Tibial nerve (tissue), 4 donors: ENCODE data around the gene P3R3URF. TPM values are rescaled to one million over a fixed set of nuclear protein-coding genes. Genes with fewer than 3 reads are reported as not detected.

Experiments
- DNase-seq, 2 donors: peaks; one replicate each; pipeline ENCODE4 v3.0.0-alpha.2; 2019; ENCODE audit warnings: low spot score in 2 of 2
- H3K27ac ChIP-seq, 4 donors: fragments of 200-600 bp; sonication (generic) in 3 of 4; one replicate each; pipeline ENCODE4 v1.5.1; 2017 to 2019; ENCODE audit warnings: mild to moderate bottlenecking in 1 of 4
- H3K27me3 ChIP-seq, 2 donors: fragments of 200-600 bp; sonication (generic) in 1 of 2; one replicate each; pipeline versions ENCODE4 v1.5.1 to v1.6.0; 2017 to 2019
- H3K36me3 ChIP-seq, 3 donors: fragments of 200-600 bp; sonication (generic); one replicate each; pipeline ENCODE4 v1.5.1; 2018 to 2019
- H3K4me1 ChIP-seq, 4 donors: fragments of 200-600 bp; sonication (generic) in 3 of 4; one replicate each; pipeline ENCODE4 v1.5.1; 2017 to 2019
- H3K4me3 ChIP-seq, 4 donors: fragments of 200-600 bp; sonication (generic) in 3 of 4; one replicate each; pipeline ENCODE4 v1.5.1; 2017 to 2019; ENCODE audit warnings: mild to moderate bottlenecking in 1 of 4, moderate library complexity in 1 of 4
- H3K9me3 ChIP-seq, 4 donors: fragments of 200-600 bp; sonication (generic) in 3 of 4; one replicate each; pipeline ENCODE4 v1.5.1; 2017 to 2019
- CTCF ChIP-seq, 5 experiments: fragments of 200-600 bp in 3 of 5; fragments of 450-650 bp in 2 of 5; sonication (generic) in 3 of 5; IDR thresholded peaks; one replicate each; pipeline ENCODE4 v1.5.1; 2016 to 2019; ENCODE audit warnings: antibody characterized with exemption in 5 of 5, mild to moderate bottlenecking in 3 of 5, moderate library complexity in 2 of 5
- EP300 ChIP-seq, 2 donors: sonication (generic); formaldehyde crosslinking; IDR thresholded peaks; one replicate each; pipeline ENCODE4 v1.6.1; 2017; ENCODE audit warnings: antibody characterized with exemption in 2 of 2, mild to moderate bottlenecking in 1 of 2
- POLR2A ChIP-seq, 2 donors: fragments of 450-650 bp; IDR thresholded peaks; one replicate each; pipeline ENCODE4 v1.6.1; 2017; ENCODE audit warnings: antibody characterized with exemption in 2 of 2, mild to moderate bottlenecking in 2 of 2, moderate library complexity in 2 of 2
- WGBS, 2 donors: methylation state at CpG; one replicate each; pipeline ENCODE4 v1.1.5; 2018; 5-methylcytosine and 5-hydroxymethylcytosine counted together
- total RNA-seq, 4 donors: library from RNA; depleted of rRNA; stranded (reverse); fragments of >200 nt; gene quantifications; one replicate each; pipeline ENCODE4 v1.1.0, GENCODE V29; 2016

Gene P3R3URF
- total RNA-seq, 4 donors from 2014 or later: not detected

DNA sequence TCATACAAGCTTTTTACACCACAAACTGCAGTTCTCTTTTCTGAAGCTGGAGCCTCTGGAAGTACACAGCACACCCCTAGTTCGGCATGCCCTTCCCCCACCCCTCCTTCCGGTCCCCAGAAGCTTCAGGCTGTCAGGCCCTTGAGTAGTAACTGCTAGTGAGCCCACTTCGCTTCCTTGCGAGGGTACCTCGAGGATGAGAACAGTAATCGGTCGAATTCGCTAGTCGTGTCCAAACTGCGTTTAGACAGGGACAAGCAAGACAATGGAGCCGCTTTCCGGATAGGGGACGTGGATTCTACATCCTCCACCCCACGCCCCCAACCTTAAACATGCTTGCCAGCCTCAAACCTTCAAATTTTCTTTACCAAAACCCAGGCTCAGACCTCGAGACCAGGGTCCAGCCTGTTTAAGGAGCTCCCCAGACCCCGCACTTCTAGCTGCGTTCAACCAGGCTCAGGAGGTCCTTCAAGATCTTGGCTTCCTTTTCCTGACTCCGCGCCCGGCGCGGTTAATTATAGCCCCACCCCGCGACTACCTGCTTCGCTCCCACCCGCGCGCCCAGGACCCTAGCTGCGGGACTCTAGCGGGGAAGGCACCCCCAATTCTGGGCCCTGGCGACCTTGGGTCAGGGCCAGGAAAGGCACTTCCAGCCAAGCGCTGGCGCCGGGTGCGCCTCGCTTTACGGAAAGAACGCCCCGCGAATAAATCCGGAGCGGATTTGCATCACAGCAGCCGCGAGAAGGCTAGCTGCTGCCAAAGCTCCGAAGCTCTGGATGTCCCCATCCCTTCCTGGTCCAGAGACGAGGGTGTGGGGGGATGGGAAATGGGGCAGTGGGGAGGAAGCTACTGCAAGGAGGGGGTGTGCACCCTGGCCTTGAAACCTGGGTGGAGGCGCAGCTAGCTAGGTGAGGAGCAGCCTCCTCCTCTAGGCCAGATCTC is 9.5 kb downstream of the P3R3URF start:
- peak overlapping the region in 2 of 4 donors; percentile 57 to 65 for H3K27ac ChIP-seq
- H3K4me3 ChIP-seq: peak overlapping the region; percentile 9 to 52 (median 44)
- TF ChIP-seq CTCF (IDR thresholded peaks at IDR 0.05) (no peak), EP300 (IDR thresholded peaks at IDR 0.05) (peak; percentile 35 to 40)
- no peaks in the 10 kb centered on the region for H3K36me3 ChIP-seq
- H3K27me3 ChIP-seq: peaks cover 0 to 16% of the 10 kb centered on the region in 2 donors
- H3K4me1 ChIP-seq: peaks cover 0 to 13% (median 0%) of the 10 kb centered on the region in 4 donors
- DNase-seq: no peak
- no peaks in the 10 kb centered on the region for H3K9me3 ChIP-seq
- 13 to 17% methylated on average over 46 to 47 of the region's 47 CpGs for WGBS, 2 donors

DNA sequence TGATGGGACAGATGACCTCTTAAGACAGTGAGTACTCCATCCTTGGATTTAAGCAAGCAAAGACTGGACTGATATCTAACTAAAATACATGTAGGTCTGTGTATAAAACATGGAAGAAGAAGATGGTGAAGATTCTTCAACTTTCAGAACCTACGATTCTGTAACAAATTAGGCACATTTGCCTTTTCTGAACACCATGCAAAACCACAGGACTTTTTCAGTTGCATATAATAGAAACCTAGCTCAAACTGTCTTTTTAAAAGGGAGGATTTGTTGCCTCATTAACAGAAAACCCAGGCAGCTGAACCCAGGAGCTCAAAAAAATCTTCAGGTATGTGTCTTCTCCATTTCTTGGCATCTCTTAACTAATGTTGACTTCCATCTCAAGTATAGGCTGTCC is 16.1 kb downstream of the P3R3URF start:
- Histone ChIP-seq H3K27ac (no peak overlapping the region), H3K36me3 (no peaks in the 10 kb centered on the region), H3K4me3 (no peak overlapping the region), H3K9me3 (no peaks in the 10 kb centered on the region), H3K4me1 (no peaks in the 10 kb centered on the region), H3K27me3 (no peaks in the 10 kb centered on the region)
- WGBS, 2 donors: 85 to 93% methylated on average over 1 of the region's 1 CpG
- TF ChIP-seq POLR2A (IDR thresholded peaks at IDR 0.05): no peak
- no peak for TF ChIP-seq CTCF (IDR thresholded peaks at IDR 0.05)
- TF ChIP-seq EP300 (IDR thresholded peaks at IDR 0.05): no peak
- DNase-seq: no peak

- Histone ChIP-seq H3K27ac (no peak overlapping the region), H3K9me3 (no peaks in the 10 kb centered on the region), H3K36me3 (no peaks in the 10 kb centered on the region), H3K4me3 (no peak overlapping the region), H3K27me3 (no peaks in the 10 kb centered on the region), H3K4me1 (no peaks in the 10 kb centered on the region)
- no peak for DNase-seq
- WGBS, 2 donors: 69% methylated on average over 3 of the region's 3 CpGs
- TF ChIP-seq EP300 (IDR thresholded peaks at IDR 0.05): no peak
- no peak for TF ChIP-seq POLR2A (IDR thresholded peaks at IDR 0.05)
- TF ChIP-seq CTCF (IDR thresholded peaks at IDR 0.05): no peak
Observed at GRCh38 chr1:46159516-46159915, 16.8 kb downstream of the P3R3URF start.

DNA sequence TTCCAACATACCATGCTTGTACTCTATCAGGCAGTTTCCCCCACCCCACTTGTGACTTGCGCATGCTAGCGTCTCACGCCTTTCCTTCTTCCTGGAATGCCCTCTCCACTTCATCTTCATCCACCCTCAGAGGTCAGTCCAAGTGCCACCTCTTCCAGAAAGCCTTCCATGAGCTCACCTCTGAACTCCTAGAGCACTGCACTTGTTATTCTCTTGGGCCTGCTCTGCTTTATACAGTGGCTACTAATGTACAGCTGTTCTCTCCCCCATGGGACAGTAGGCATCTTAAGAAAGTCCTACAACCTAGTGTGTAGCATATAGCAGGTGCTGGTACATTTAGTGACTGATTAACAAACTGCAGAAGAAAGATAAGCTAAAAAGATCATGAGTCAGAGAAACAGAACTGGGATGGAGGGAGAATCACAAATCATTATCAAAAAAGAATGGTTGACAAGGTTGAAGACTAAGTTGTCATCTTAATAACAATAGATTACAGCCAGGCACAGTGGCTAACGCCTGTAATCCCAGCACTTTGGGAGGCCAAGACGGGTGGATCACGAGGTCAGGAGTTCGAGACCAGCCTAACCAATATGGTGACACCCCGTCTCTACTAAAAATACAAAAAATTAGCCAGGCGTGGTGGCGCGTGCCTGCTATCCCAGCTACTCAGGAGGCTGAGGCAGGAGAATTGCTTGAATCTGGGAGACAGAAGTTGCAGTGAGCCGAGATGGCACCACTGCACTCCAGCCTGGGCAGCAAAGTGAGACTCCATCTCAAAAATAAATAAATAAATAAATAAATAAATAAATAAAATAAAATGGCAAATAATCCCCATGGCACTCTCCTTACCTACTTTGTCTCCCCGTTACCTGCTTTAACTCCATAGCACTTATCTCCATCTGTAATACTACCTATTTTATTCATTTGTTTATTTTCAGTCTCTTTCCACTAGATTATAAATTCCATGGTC is 17.7 kb downstream of the P3R3URF start:
- no peaks in the 10 kb centered on the region for H3K27me3 ChIP-seq
- no peak for DNase-seq
- 91 to 92% methylated on average over 13 of the region's 13 CpGs for WGBS, 2 donors
- no peaks in the 10 kb centered on the region for H3K36me3 ChIP-seq
- H3K4me1 ChIP-seq: no peaks in the 10 kb centered on the region
- TF ChIP-seq POLR2A (IDR thresholded peaks at IDR 0.05) (no peak), EP300 (IDR thresholded peaks at IDR 0.05) (no peak), CTCF (IDR thresholded peaks at IDR 0.05) (no peak)
- no peaks in the 10 kb centered on the region for H3K9me3 ChIP-seq
- H3K27ac ChIP-seq: no peak overlapping the region
- H3K4me3 ChIP-seq: no peak overlapping the region
